K562 (cell line): ENCODE data around the gene ATXN7L2. TPM values are rescaled to one million over a fixed set of nuclear protein-coding genes. Genes with fewer than 3 reads are reported as not detected.

Source experiments
- CBX2 ChIP-seq: fragments of 200-600 bp; sonication (generic); IDR thresholded peaks from one replicate; pipeline ENCODE4 v1.6.1; 2012; ENCODE audit warnings: mild to moderate bottlenecking, low read length, inconsistent platforms; ENCODE audit not compliant: insufficient read depth, poor library complexity, severe bottlenecking
- ERF ChIP-seq: fragments of 450-650 bp; formaldehyde crosslinking; IDR thresholded peaks from 2 replicates; pipeline ENCODE4 v1.4.0; 2020; ENCODE audit warnings: mild to moderate bottlenecking, mixed read lengths
- HDAC1 ChIP-seq, 2 experiments: fragments of 450-650 bp; IDR thresholded peaks; 2 replicates each; pipeline ENCODE4 v1.6.1; 2016 to 2017; ENCODE audit warnings: inconsistent platforms in 1 of 2, mild to moderate bottlenecking in 1 of 2, moderate library complexity in 1 of 2
- HDAC8 ChIP-seq: fragments of 450-650 bp; IDR thresholded peaks from 2 replicates; pipeline ENCODE4 v1.6.1; 2016; ENCODE audit warnings: mild to moderate bottlenecking, missing genetic modification characterization, moderate library complexity, missing compliant biosample characterization
- KDM1A ChIP-seq, 2 experiments: fragments of 450-650 bp; IDR thresholded peaks; 2 replicates each; pipeline ENCODE4 v1.6.1; 2016; ENCODE audit warnings: mild to moderate bottlenecking in 2 of 2
- MBD1 ChIP-seq: fragments of 250-450 bp; sonication (Bioruptor Pico); IDR thresholded peaks from 2 replicates; pipeline ENCODE4 v1.8.0; 2022; ENCODE audit warnings: inconsistent platforms
- MEIS2 ChIP-seq: fragments of 450-650 bp; IDR thresholded peaks from 2 replicates; pipeline ENCODE4 v1.6.1; 2014; ENCODE audit warnings: mild to moderate bottlenecking; ENCODE audit not compliant: partially characterized antibody
- RFX5 ChIP-seq: IDR thresholded peaks from 2 replicates; pipeline ENCODE4 v1.6.1; 2011; ENCODE audit warnings: low read depth, mild to moderate bottlenecking, improper control_type of control experiment, low read length
- RHOXF2B ChIP-seq: fragments of 250-450 bp; sonication (Bioruptor Pico); conservative IDR thresholded peaks from 2 replicates; pipeline ENCODE4 v1.5.1; 2021
- SAFB2 ChIP-seq: fragments of 200-400 bp; formaldehyde crosslinking; IDR thresholded peaks from 2 replicates; pipeline ENCODE4 v1.6.1; 2018; ENCODE audit warnings: borderline replicate concordance, low read length, low read depth, moderate library complexity; ENCODE audit not compliant: severe bottlenecking
- SMAD3 ChIP-seq: fragments of 450-650 bp; formaldehyde crosslinking; conservative IDR thresholded peaks from 2 replicates; pipeline ENCODE4 v1.4.0; 2020; ENCODE audit warnings: mild to moderate bottlenecking
- TGIF2 ChIP-seq: sonication (generic); formaldehyde crosslinking; IDR thresholded peaks from 2 replicates; pipeline ENCODE4 v1.8.1; 2022; ENCODE audit warnings: mild to moderate bottlenecking, missing genetic modification reagents, moderate library complexity
- THRB ChIP-seq: fragments of 450-650 bp; formaldehyde crosslinking; conservative IDR thresholded peaks from 2 replicates; pipeline ENCODE4 v1.4.0; 2022; ENCODE audit warnings: mild to moderate bottlenecking, missing genetic modification characterization
- ZBED1 ChIP-seq: IDR thresholded peaks from 2 replicates; pipeline ENCODE4 v1.6.1; 2014
- ZNF121 ChIP-seq: sonication (generic); formaldehyde crosslinking; conservative IDR thresholded peaks from 2 replicates; pipeline ENCODE4 v1.8.0; 2022; ENCODE audit warnings: missing genetic modification reagents
- ZNF444 ChIP-seq: fragments of 250-450 bp; sonication (Bioruptor Pico); IDR thresholded peaks from 2 replicates; pipeline ENCODE4 v1.4.0; 2020; ENCODE audit warnings: mild to moderate bottlenecking, moderate library complexity
- ZNF551 ChIP-seq: fragments of 250-450 bp; sonication (Bioruptor Pico); IDR thresholded peaks from 2 replicates; pipeline ENCODE4 v1.5.0; 2021; ENCODE audit warnings: mild to moderate bottlenecking, moderate library complexity
- ZZZ3 ChIP-seq: fragments of 450-650 bp; IDR thresholded peaks from 2 replicates; pipeline ENCODE4 v1.6.1; 2016; ENCODE audit warnings: antibody characterized with exemption, mild to moderate bottlenecking, moderate library complexity
- polyA plus RNA-seq, 8 experiments: library from polyadenylated mRNA; depleted of rRNA in 4 of 8; stranded (reverse) in 5 of 8; unstranded in 3 of 8; fragments of >200 nt; fragmentation: Nextera tagmentation in 2 of 8; fragmentation: Illumina TruSeq in 1 of 8; extraction: Ambion mirVana in 2 of 8; extraction: Trizol in 1 of 8; gene quantifications; 2 replicates each; pipeline versions ENCODE4 v1.2.1 to v1.2.3, GENCODE V29; 2011 to 2014; ENCODE audit warnings: inconsistent platforms in 1 of 8, missing spikeins in 1 of 8
- total RNA-seq, 7 experiments: library from RNA; depleted of rRNA in 6 of 7; stranded (reverse); fragments of >200 nt in 6 of 7; fragmentation: Illumina TruSeq in 2 of 7; extraction: Trizol in 2 of 7; gene quantifications; 2 replicates each; pipeline versions ENCODE4 v1.2.1 to v1.2.3, GENCODE V29; 2011 to 2021; ENCODE audit warnings: low replicate concordance in 1 of 7
- TF ChIP-seq, protein P1 (sequence below), 2 experiments: fragments of 250-450 bp in 1 of 2; fragments of 450-650 bp in 1 of 2; sonication (Bioruptor Pico) in 1 of 2; IDR thresholded peaks; 2 replicates each; pipeline versions ENCODE4 v1.6.1 to v1.8.0; 2016 to 2021; ENCODE audit warnings: mild to moderate bottlenecking in 2 of 2, moderate library complexity in 2 of 2, missing compliant biosample characterization in 1 of 2, missing genetic modification characterization in 1 of 2
- TF ChIP-seq, protein P2 (sequence below), 2 experiments: fragments of 450-650 bp; IDR thresholded peaks; 2 replicates each; pipeline ENCODE4 v1.6.1; 2018; ENCODE audit warnings: mild to moderate bottlenecking in 2 of 2, low read depth in 1 of 2; ENCODE audit not compliant: partially characterized antibody in 2 of 2

ATXN7L2 gene
- total and polyA plus RNA-seq, 9 of the 15 experiments (the other 6 are each of a cell fraction or from before 2014, with no cell fraction given) = 0.21 to 10.4 (median 5.8) TPM

GRCh38 chr1:109482791-109483671, 674 bp upstream of the ATXN7L2 start (continued):
- TF ChIP-seq KDM1A (IDR thresholded peaks at IDR 0.05) (no peak), RFX5 (no peak), HDAC1 (IDR thresholded peaks at IDR 0.05) (0 out of 4 replicates have a peak, but pooled peaks of 1 of the 2 experiments have one; percentile 30), CBX2 (no peak), SMAD3 (CRISPR knock-in tag) (no peak), THRB (0 out of 2 replicates have a peak, but pooled peaks have one; percentile 28), SAFB2 (no peak), ZNF551 (CRISPR knock-in tag) (no peak), TGIF2 (CRISPR knock-in tag) (no peak), MEIS2 (peak; percentile 48), ZBED1 (no peak), ERF (CRISPR knock-in tag) (no peak), MBD1 (CRISPR knock-in tag) (no peak), HDAC8 (tag) (no peak), ZNF121 (CRISPR knock-in tag) (no peak), RHOXF2B (CRISPR knock-in tag) (0 out of 2 replicates have a peak, but pooled peaks have one; percentile 34), ZZZ3 (no peak), ZNF444 (CRISPR knock-in tag) (no peak)
- TF ChIP-seq, protein P1, sequence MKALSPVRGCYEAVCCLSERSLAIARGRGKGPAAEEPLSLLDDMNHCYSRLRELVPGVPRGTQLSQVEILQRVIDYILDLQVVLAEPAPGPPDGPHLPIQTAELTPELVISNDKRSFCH (CRISPR knock-in tag; IDR thresholded peaks at IDR 0.05) = no peak
- TF ChIP-seq, protein P1 (tag; IDR thresholded peaks at IDR 0.05) = no peak
- TF ChIP-seq, protein P2, sequence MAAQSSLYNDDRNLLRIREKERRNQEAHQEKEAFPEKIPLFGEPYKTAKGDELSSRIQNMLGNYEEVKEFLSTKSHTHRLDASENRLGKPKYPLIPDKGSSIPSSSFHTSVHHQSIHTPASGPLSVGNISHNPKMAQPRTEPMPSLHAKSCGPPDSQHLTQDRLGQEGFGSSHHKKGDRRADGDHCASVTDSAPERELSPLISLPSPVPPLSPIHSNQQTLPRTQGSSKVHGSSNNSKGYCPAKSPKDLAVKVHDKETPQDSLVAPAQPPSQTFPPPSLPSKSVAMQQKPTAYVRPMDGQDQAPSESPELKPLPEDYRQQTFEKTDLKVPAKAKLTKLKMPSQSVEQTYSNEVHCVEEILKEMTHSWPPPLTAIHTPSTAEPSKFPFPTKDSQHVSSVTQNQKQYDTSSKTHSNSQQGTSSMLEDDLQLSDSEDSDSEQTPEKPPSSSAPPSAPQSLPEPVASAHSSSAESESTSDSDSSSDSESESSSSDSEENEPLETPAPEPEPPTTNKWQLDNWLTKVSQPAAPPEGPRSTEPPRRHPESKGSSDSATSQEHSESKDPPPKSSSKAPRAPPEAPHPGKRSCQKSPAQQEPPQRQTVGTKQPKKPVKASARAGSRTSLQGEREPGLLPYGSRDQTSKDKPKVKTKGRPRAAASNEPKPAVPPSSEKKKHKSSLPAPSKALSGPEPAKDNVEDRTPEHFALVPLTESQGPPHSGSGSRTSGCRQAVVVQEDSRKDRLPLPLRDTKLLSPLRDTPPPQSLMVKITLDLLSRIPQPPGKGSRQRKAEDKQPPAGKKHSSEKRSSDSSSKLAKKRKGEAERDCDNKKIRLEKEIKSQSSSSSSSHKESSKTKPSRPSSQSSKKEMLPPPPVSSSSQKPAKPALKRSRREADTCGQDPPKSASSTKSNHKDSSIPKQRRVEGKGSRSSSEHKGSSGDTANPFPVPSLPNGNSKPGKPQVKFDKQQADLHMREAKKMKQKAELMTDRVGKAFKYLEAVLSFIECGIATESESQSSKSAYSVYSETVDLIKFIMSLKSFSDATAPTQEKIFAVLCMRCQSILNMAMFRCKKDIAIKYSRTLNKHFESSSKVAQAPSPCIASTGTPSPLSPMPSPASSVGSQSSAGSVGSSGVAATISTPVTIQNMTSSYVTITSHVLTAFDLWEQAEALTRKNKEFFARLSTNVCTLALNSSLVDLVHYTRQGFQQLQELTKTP (IDR thresholded peaks at IDR 0.05; ENCODE audit: low read depth in 1 of 2, partially characterized antibody in 2 of 2) = no peak
